H9 (cell line): ENCODE measurements around the gene TPM3. TPM values are rescaled to one million over a fixed set of nuclear protein-coding genes. Genes with fewer than 3 reads are reported as not detected.
A peak's percentile ranks its signal among the peaks of the same experiment; 100 is the strongest.

Experiments used
- DNase-seq: peaks from one replicate; pipeline ENCODE4 v3.0.0-alpha.2; 2017
- H2AFZ ChIP-seq: one replicate; pipeline ENCODE4 v1.6.1; 2013; ENCODE audit warnings: mild to moderate bottlenecking, low read length, control low read depth, moderate library complexity
- H2AK5ac ChIP-seq: 2 replicates; pipeline ENCODE4 v1.6.1; 2013; ENCODE audit warnings: low read length, control low read depth, mixed read lengths; ENCODE audit not compliant: insufficient read length
- H2BK120ac ChIP-seq: one replicate; pipeline ENCODE4 v1.6.1; 2013; ENCODE audit warnings: low read depth, mild to moderate bottlenecking, low read length, control low read depth, inconsistent platforms; ENCODE audit not compliant: poor library complexity, severe bottlenecking
- H2BK12ac ChIP-seq: 2 replicates; pipeline ENCODE4 v1.6.1; 2013; ENCODE audit warnings: low read length, control low read depth, mixed read lengths, low read depth; ENCODE audit not compliant: insufficient read length
- H2BK15ac ChIP-seq: 2 replicates; pipeline ENCODE4 v1.6.1; 2013; ENCODE audit warnings: low read depth, low read length, control low read depth
- H2BK20ac ChIP-seq: one replicate; pipeline ENCODE4 v1.6.1; 2013; ENCODE audit warnings: low read depth, mild to moderate bottlenecking, low read length, control low read depth, inconsistent platforms; ENCODE audit not compliant: poor library complexity, severe bottlenecking
- H2BK5ac ChIP-seq: 2 replicates; pipeline ENCODE4 v1.6.1; 2013; ENCODE audit warnings: low read length, control low read depth, mixed read lengths; ENCODE audit not compliant: insufficient read length
- H3K14ac ChIP-seq: 2 replicates; pipeline ENCODE4 v1.6.1; 2013; ENCODE audit warnings: low read length, control low read depth; ENCODE audit not compliant: insufficient read depth
- H3K18ac ChIP-seq: 2 replicates; pipeline ENCODE4 v1.6.1; 2013; ENCODE audit warnings: low read depth, mild to moderate bottlenecking, mixed read lengths, low read length, control low read depth; ENCODE audit not compliant: insufficient read length
- H3K23ac ChIP-seq: 2 replicates; pipeline ENCODE4 v1.6.1; 2013; ENCODE audit warnings: low read length, control low read depth, mixed read lengths, low read depth; ENCODE audit not compliant: insufficient read length
- H3K23me2 ChIP-seq: 2 replicates; pipeline ENCODE4 v1.6.1; 2013; ENCODE audit warnings: low read depth, mild to moderate bottlenecking, mixed read lengths, low read length, control low read depth; ENCODE audit not compliant: insufficient read length, poor library complexity, severe bottlenecking
- H3K27ac ChIP-seq: 2 replicates; pipeline ENCODE4 v1.5.1; 2013; ENCODE audit warnings: low read length, control low read depth, mixed read lengths, low read depth; ENCODE audit not compliant: insufficient read length
- H3K27me3 ChIP-seq: 2 replicates; pipeline ENCODE4 v1.6.1; 2013; ENCODE audit warnings: low read length, control low read depth, inconsistent platforms; ENCODE audit not compliant: insufficient read depth
- H3K4ac ChIP-seq: 2 replicates; pipeline ENCODE4 v1.6.1; 2013; ENCODE audit warnings: low read depth, mild to moderate bottlenecking, control low read depth, inconsistent platforms, low read length, moderate library complexity
- H3K4me1 ChIP-seq: 2 replicates; pipeline ENCODE4 v1.6.1; 2013; ENCODE audit warnings: low read length, control low read depth, inconsistent platforms; ENCODE audit not compliant: insufficient read depth
- H3K4me2 ChIP-seq: 2 replicates; pipeline ENCODE4 v1.6.1; 2013; ENCODE audit warnings: low read length, control low read depth, mixed read lengths; ENCODE audit not compliant: insufficient read length, insufficient read depth
- H3K56ac ChIP-seq: 2 replicates; pipeline ENCODE4 v1.6.1; 2013; ENCODE audit warnings: low read depth, mild to moderate bottlenecking, mixed read lengths, low read length, control low read depth; ENCODE audit not compliant: insufficient read length
- H3K79me1 ChIP-seq: 2 replicates; pipeline ENCODE4 v1.6.1; 2013; ENCODE audit warnings: low read depth, mild to moderate bottlenecking, moderate library complexity, low read length, control low read depth, inconsistent platforms; ENCODE audit not compliant: insufficient read depth, poor library complexity, severe bottlenecking
- H3K79me2 ChIP-seq: 2 replicates; pipeline ENCODE4 v1.6.1; 2013; ENCODE audit warnings: low read length, control low read depth, inconsistent platforms; ENCODE audit not compliant: insufficient read depth
- H3K9ac ChIP-seq: 2 replicates; pipeline ENCODE4 v1.6.1; 2013; ENCODE audit warnings: low read length, control low read depth, mixed read lengths; ENCODE audit not compliant: insufficient read length; ENCODE audit errors: extremely low read depth
- H3K9me3 ChIP-seq: one replicate; pipeline ENCODE4 v1.6.1; 2013; ENCODE audit warnings: low read depth, low read length, inconsistent platforms; ENCODE audit not compliant: control insufficient read depth
- H3T11ph ChIP-seq: one replicate; pipeline ENCODE4 v1.6.1; 2013; ENCODE audit warnings: mild to moderate bottlenecking, low read length, control low read depth, inconsistent platforms
- H4K20me1 ChIP-seq: one replicate; pipeline ENCODE4 v1.6.1; 2013; ENCODE audit not compliant: control insufficient read depth, insufficient read length, insufficient read depth
- H4K5ac ChIP-seq: 2 replicates; pipeline ENCODE4 v1.6.1; 2013; ENCODE audit warnings: low read depth, mild to moderate bottlenecking, mixed read lengths, low read length, control low read depth; ENCODE audit not compliant: insufficient read length
- H4K8ac ChIP-seq: replicated peaks from 2 replicates; pipeline ENCODE4 v1.6.1; 2013; ENCODE audit warnings: low read length, control low read depth, mixed read lengths, low read depth; ENCODE audit not compliant: insufficient read length
- H4K91ac ChIP-seq: 2 replicates; pipeline ENCODE4 v1.6.1; 2013; ENCODE audit warnings: low read depth, mild to moderate bottlenecking, moderate library complexity, mixed read lengths, low read length, control low read depth; ENCODE audit not compliant: insufficient read length
- H3K27ac Mint-ChIP-seq, 3 experiments: 2 replicates in 2 of 3; 3 replicates in 1 of 3; pipeline ENCODE4 v1.8.0; 2020 to 2021; ENCODE audit warnings: mixed read lengths in 3 of 3, mild to moderate bottlenecking in 1 of 3, moderate library complexity in 1 of 3
- H3K27me3 Mint-ChIP-seq: 2 replicates; pipeline ENCODE4 v1.8.0; 2021; ENCODE audit warnings: low read depth, mild to moderate bottlenecking, moderate library complexity, mixed read lengths
- H3K36me3 Mint-ChIP-seq, 3 experiments: 2 replicates in 2 of 3; 3 replicates in 1 of 3; pipeline ENCODE4 v1.8.0; 2020 to 2021; ENCODE audit warnings: low read depth in 3 of 3, mixed read lengths in 3 of 3; ENCODE audit not compliant: insufficient read depth in 1 of 3
- H3K4me1 Mint-ChIP-seq, 2 experiments: 2 replicates each; pipeline ENCODE4 v1.8.0; 2020; ENCODE audit warnings: mixed read lengths in 2 of 2
- H3K4me3 Mint-ChIP-seq, 2 experiments: 2 replicates in 1 of 2; 3 replicates in 1 of 2; pipeline ENCODE4 v1.8.0; 2020 to 2021; ENCODE audit warnings: mild to moderate bottlenecking in 2 of 2, mixed read lengths in 2 of 2, moderate library complexity in 1 of 2
- H3K9me3 Mint-ChIP-seq, 2 experiments: 2 replicates in 1 of 2; 3 replicates in 1 of 2; pipeline ENCODE4 v1.8.0; 2020; ENCODE audit warnings: mild to moderate bottlenecking in 2 of 2, mixed read lengths in 2 of 2, moderate library complexity in 1 of 2
- CTCF ChIP-seq: fragments of 200-600 bp; sonication (generic); conservative IDR thresholded peaks from 3 replicates; pipeline ENCODE4 v1.8.0; 2021; ENCODE audit warnings: antibody characterized with exemption, mild to moderate bottlenecking
- WGBS: extraction: QIAGEN DNeasy Blood & Tissue Kit; methylation state at CpG from one replicate; pipeline ENCODE4 v1.1.7; 2013; ENCODE audit warnings: missing lambda C conversion rate, low lambda C conversion rate, mixed read lengths; ENCODE audit not compliant: insufficient read length; ENCODE audit errors: extremely low coverage; 5-methylcytosine and 5-hydroxymethylcytosine counted together
- total RNA-seq: library from RNA; stranded (reverse); gene quantifications from 2 replicates; pipeline ENCODE4 v1.2.1, GENCODE V29; 2021

The TPM3 gene
- total RNA-seq, 1 experiment from 2014 or later = 508 TPM

DNA sequence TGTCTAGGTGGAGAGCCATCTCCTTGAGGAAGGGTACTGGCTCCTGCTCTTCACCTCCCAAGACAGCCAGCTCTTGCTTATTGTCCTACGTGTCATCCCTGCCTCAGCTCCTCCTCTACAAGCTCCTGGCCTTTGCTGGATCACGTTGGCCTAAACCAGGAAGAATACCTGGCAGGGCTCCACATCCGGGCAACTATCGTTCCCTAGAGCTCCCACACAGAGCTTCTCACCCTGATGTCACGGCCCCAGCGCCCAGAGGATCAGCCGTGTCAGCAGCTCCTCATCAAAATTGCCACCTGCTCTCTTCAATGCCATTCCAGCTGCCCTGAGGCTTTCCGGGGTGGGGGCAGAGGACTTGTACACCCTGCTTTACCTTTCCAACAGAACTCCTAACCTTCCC is 1.9 kb upstream of the TPM3 start:
- H2BK120ac ChIP-seq = no peak overlapping the region
- no peaks in the 10 kb centered on the region; the same call in 1 of the 2 replicates for H3K27me3 ChIP-seq
- H3K9ac ChIP-seq = no peak overlapping the region
- no peaks in the 10 kb centered on the region for H3K79me2 ChIP-seq
- H3K36me3 Mint-ChIP-seq = no peaks in the 10 kb centered on the region
- H4K91ac ChIP-seq = no peak overlapping the region
- H3K23me2 ChIP-seq = no peaks in the 10 kb centered on the region
- no peak for TF ChIP-seq CTCF
- no peak overlapping the region for H3K18ac ChIP-seq
- no peaks in the 10 kb centered on the region for H3K9me3 ChIP-seq
- H3K79me1 ChIP-seq = no peaks in the 10 kb centered on the region
- no peak overlapping the region for H3T11ph ChIP-seq
- H3K56ac ChIP-seq = no peak overlapping the region
- peak overlapping the region in 1 of 3 experiments; percentile 71; a peak in 1 of 7 replicates for H3K27ac Mint-ChIP-seq
- H3K23ac ChIP-seq = no peak overlapping the region
- H3K4ac ChIP-seq = no peak overlapping the region
- H4K20me1 ChIP-seq = no peaks in the 10 kb centered on the region
- H2BK12ac ChIP-seq = no peak overlapping the region
- H2AK5ac ChIP-seq = no peak overlapping the region
- peaks cover 6% of the 10 kb centered on the region; the same call in 1 of the 2 replicates for H3K4me1 ChIP-seq
- H3K14ac ChIP-seq = no peak overlapping the region
- no peak overlapping the region for H2BK20ac ChIP-seq
- no peaks in the 10 kb centered on the region for H3K9me3 Mint-ChIP-seq
- H3K4me3 Mint-ChIP-seq = no peak overlapping the region
- WGBS = no CpG with 5 or more reads among the region's 8 CpGs
- H2BK5ac ChIP-seq = no peak overlapping the region
- DNase-seq = no peak
- no peak overlapping the region for H2BK15ac ChIP-seq
- peaks cover 5% of the 10 kb centered on the region; the same call in 1 of the 2 replicates for H3K27me3 Mint-ChIP-seq
- H4K8ac ChIP-seq = no peak overlapping the region
- no peak overlapping the region for H2AFZ ChIP-seq
- H4K5ac ChIP-seq = no peak overlapping the region
- no peak overlapping the region for H3K27ac ChIP-seq
- H3K4me1 Mint-ChIP-seq = peaks cover 19 to 20% of the 10 kb centered on the region in 2 experiments
- no peak overlapping the region for H3K4me2 ChIP-seq
